NB4 (cell line): ENCODE results near the gene STX4.
"Not testable (repeated sequence)": the region's sequence is repeated elsewhere in the genome, so short reads cannot be mapped to it uniquely, and the experiment has no call there.

Source experiments
- DNase-seq: peaks from one replicate; pipeline ENCODE4 v3.0.0; 2010; ENCODE audit warnings: low read depth
- H3K4me3 ChIP-seq: one replicate; pipeline ENCODE4 v1.5.1; 2011; ENCODE audit warnings: mild to moderate bottlenecking, low read depth, low read length, moderate library complexity
- CTCF ChIP-seq: IDR thresholded peaks from one replicate; pipeline ENCODE4 v1.5.1; 2012; ENCODE audit warnings: low read depth, low read length
- MAX ChIP-seq: IDR thresholded peaks from 2 replicates; pipeline ENCODE4 v1.6.1; 2011; ENCODE audit warnings: low read depth, low read length
- MYC ChIP-seq: IDR thresholded peaks from 2 replicates; pipeline ENCODE4 v1.6.1; 2011; ENCODE audit warnings: low read depth, low read length
- POLR2A ChIP-seq: IDR thresholded peaks from 2 replicates; pipeline ENCODE4 v1.6.1; 2011; ENCODE audit warnings: mild to moderate bottlenecking; ENCODE audit not compliant: insufficient read length; ENCODE audit errors: extremely low read depth

The STX4 gene

GRCh38 chr16:31016018-31016417 is 17.3 kb upstream of the STX4 start:
- DNase-seq = no peak
- TF ChIP-seq MAX (no peak), MYC (no peak), POLR2A (no peak), CTCF (no peak)
- no peak overlapping the region for H3K4me3 ChIP-seq

GRCh38 chr16:31017756-31018155 is 15.6 kb upstream of the STX4 start:
- DNase-seq, H3K4me3 ChIP-seq: not testable (repeated sequence)

GRCh38 chr16:31020536-31020935 is 12.8 kb upstream of the STX4 start:
- H3K4me3 ChIP-seq = no peak overlapping the region
- TF ChIP-seq CTCF = no peak
- TF ChIP-seq MYC = no peak
- TF ChIP-seq MAX = no peak
- TF ChIP-seq POLR2A = no peak
- DNase-seq = no peak

- TF ChIP-seq MAX (no peak), CTCF (no peak), POLR2A (no peak), MYC (no peak)
- DNase-seq = no peak
- H3K4me3 ChIP-seq = no peak overlapping the region
Measured at GRCh38 chr16:31022544-31023251, 10.7 kb upstream of the STX4 start.

GRCh38 chr16:31023252-31023602 is 10.1 kb upstream of the STX4 start:
- no peak for DNase-seq
- H3K4me3 ChIP-seq = no peak overlapping the region
- TF ChIP-seq CTCF (no peak), MYC (no peak), POLR2A (no peak)

- DNase-seq = no peak
- no peak overlapping the region for H3K4me3 ChIP-seq
- TF ChIP-seq CTCF (no peak), MAX (no peak), POLR2A (no peak), MYC (no peak)
Measured at GRCh38 chr16:31023627-31024226, 9.6 kb upstream of the STX4 start.
